GM13977 (cell line): ENCODE results near the gene SYNE4.
A peak's percentile ranks its signal among the peaks of the same experiment; 100 is the strongest.
"Not testable (repeated sequence)": the region's sequence is repeated elsewhere in the genome, so short reads cannot be mapped to it uniquely, and the experiment has no call there.

Experiments
- DNase-seq: peaks from one replicate; pipeline ENCODE4 v3.0.0; 2012; ENCODE audit warnings: low spot score
- CTCF ChIP-seq: IDR thresholded peaks from 2 replicates; pipeline ENCODE4 v1.5.1; 2012; ENCODE audit warnings: mild to moderate bottlenecking, control low read depth; ENCODE audit not compliant: insufficient read depth; ENCODE audit errors: extremely low read depth, missing control alignments
- in situ Hi-C: fragments of 300-500 bp; cut with MboI; formaldehyde crosslinking; loops from one replicate; pipeline ENCODE4 v1.12.0; 2022; ENCODE audit warnings: low sequenced_read_pairs, low pct_unique_long_range_greater_than_20kb, mixed read lengths, inconsistent platforms; ENCODE audit not compliant: unreplicated experiment

SYNE4 gene

GRCh38 chr19:36047835-36048234 is 39.2 kb upstream of the SYNE4 start:
- DNase-seq, result no peak
- in situ Hi-C loops, result no loop called here
- no peak for TF ChIP-seq CTCF

- no peak for TF ChIP-seq CTCF
- in situ Hi-C loops, result no loop called here
- no peak for DNase-seq
Observed at GRCh38 chr19:36046443-36047050, 37.9 kb upstream of the SYNE4 start.

- no peak for DNase-seq
- no peak for TF ChIP-seq CTCF
- in situ Hi-C loops, result no loop called here
Observed at GRCh38 chr19:36043952-36044351, 35.3 kb upstream of the SYNE4 start.

- in situ Hi-C loops, result no loop called here
- TF ChIP-seq CTCF, result no peak
- no peak for DNase-seq
Observed at GRCh38 chr19:36041831-36042230, 33.2 kb upstream of the SYNE4 start.

GRCh38 chr19:36041092-36041491 is 32.5 kb upstream of the SYNE4 start:
- in situ Hi-C loops, result not testable (repeated sequence)

GRCh38 chr19:36040495-36040894 is 31.9 kb upstream of the SYNE4 start:
- no peak for DNase-seq
- TF ChIP-seq CTCF, result no peak
- in situ Hi-C loops, result no loop called here

More at GRCh38 chr19:36041092-36041491, 32.5 kb upstream of the SYNE4 start:
- DNase-seq, result not testable (repeated sequence)

- peak; percentile 86 for DNase-seq
- TF ChIP-seq CTCF, result no peak
- in situ Hi-C loops, result no loop called here
Observed at GRCh38 chr19:36032251-36033104, 23.9 kb upstream of the SYNE4 start, which contains the start of gene CLIP3. CLIP3 (minus strand) TSS chr19:36032873; CDS start chr19:36032357, 516 bp downstream.
